ENCODE measurements around the gene ATP6V1C2. TPM values are rescaled to one million over a fixed set of nuclear protein-coding genes. Genes with fewer than 3 reads are reported as not detected.
"Not testable (repeated sequence)": the region's sequence is repeated elsewhere in the genome, so short reads cannot be mapped to it uniquely, and the experiment has no call there.

ATP6V1C2 gene
- total RNA-seq, 1 donor from 2014 or later = not detected

- TF ChIP-seq, protein P1, sequence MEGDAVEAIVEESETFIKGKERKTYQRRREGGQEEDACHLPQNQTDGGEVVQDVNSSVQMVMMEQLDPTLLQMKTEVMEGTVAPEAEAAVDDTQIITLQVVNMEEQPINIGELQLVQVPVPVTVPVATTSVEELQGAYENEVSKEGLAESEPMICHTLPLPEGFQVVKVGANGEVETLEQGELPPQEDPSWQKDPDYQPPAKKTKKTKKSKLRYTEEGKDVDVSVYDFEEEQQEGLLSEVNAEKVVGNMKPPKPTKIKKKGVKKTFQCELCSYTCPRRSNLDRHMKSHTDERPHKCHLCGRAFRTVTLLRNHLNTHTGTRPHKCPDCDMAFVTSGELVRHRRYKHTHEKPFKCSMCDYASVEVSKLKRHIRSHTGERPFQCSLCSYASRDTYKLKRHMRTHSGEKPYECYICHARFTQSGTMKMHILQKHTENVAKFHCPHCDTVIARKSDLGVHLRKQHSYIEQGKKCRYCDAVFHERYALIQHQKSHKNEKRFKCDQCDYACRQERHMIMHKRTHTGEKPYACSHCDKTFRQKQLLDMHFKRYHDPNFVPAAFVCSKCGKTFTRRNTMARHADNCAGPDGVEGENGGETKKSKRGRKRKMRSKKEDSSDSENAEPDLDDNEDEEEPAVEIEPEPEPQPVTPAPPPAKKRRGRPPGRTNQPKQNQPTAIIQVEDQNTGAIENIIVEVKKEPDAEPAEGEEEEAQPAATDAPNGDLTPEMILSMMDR (conservative IDR thresholded peaks at IDR 0.05; ENCODE audit: low read depth, low read length) = peak; percentile 33
- H3K4me3 ChIP-seq (ENCODE audit: low read depth, low read length) = no peak overlapping the region
- DNase-seq (ENCODE audit: low read depth) = no peak
Measured at GRCh38 chr2:10817413-10817812, 96.0 kb downstream of the ATP6V1C2 start.

GRCh38 chr2:10818305-10818704 is 96.9 kb downstream of the ATP6V1C2 start:
- DNase-seq (ENCODE audit: low read depth); H3K4me3 ChIP-seq (ENCODE audit: low read depth, low read length): not testable (repeated sequence)

GRCh38 chr2:10818984-10819383 is 97.6 kb downstream of the ATP6V1C2 start:
- TF ChIP-seq, protein P1 (conservative IDR thresholded peaks at IDR 0.05; ENCODE audit: low read depth, low read length) = no peak
- DNase-seq (ENCODE audit: low read depth) = no peak
- no peak overlapping the region for H3K4me3 ChIP-seq (ENCODE audit: low read depth, low read length)

GRCh38 chr2:10819714-10820314 is 98.4 kb downstream of the ATP6V1C2 start:
- TF ChIP-seq, protein P1 (conservative IDR thresholded peaks at IDR 0.05; ENCODE audit: low read depth, low read length) = no peak
- H3K4me3 ChIP-seq (ENCODE audit: low read depth, low read length) = no peak overlapping the region
- no peak for DNase-seq (ENCODE audit: low read depth)

GRCh38 chr2:10820562-10820961 is 99.1 kb downstream of the ATP6V1C2 start:
- no peak for DNase-seq (ENCODE audit: low read depth)
- H3K4me3 ChIP-seq (ENCODE audit: low read depth, low read length) = no peak overlapping the region

DNA sequence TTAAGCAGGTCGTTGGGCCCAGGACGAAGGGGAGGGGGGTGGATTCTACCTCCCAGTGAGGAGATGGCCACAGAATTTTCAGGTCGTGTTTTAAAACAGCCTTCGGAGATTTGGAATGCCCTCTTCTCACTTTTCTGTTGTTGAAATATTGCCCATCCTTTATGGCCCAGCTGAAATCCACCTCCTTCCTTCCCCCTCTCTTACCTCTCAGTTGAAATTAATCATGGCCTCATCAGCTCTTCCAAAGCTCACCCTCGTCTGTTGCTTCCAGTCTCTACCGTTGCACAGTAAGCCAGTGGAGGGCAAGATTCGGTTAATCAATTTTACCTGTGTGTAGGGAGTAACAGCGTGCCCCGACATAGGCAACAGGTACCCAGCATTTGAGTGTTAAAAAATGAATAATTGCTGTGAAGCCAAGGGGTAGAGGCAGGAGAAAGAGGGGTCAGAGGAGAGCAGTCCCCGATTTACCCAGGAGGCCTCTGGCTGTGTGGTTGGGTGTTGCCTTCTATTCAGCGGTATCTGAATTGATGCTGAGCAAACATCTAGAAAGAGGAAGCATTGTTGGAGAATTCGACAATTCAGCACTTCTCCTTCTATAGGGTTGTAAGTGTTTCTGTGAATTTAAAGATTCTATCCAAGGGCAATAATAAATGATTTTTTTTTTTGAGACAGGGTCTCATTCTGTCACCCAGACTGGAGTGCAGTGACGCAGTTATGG is 99.7 kb downstream of the ATP6V1C2 start:
- TF ChIP-seq, protein P1 (conservative IDR thresholded peaks at IDR 0.05; ENCODE audit: low read depth, low read length) = no peak
- H3K4me3 ChIP-seq (ENCODE audit: low read depth, low read length) = no peak overlapping the region
- DNase-seq (ENCODE audit: low read depth) = no peak

More at GRCh38 chr2:10820562-10820961, 99.1 kb downstream of the ATP6V1C2 start:
- TF ChIP-seq, protein P1 (conservative IDR thresholded peaks at IDR 0.05; ENCODE audit: low read depth, low read length) = no peak

- TF ChIP-seq, protein P1 (conservative IDR thresholded peaks at IDR 0.05; ENCODE audit: low read depth, low read length) = no peak
- H3K4me3 ChIP-seq (ENCODE audit: low read depth, low read length) = no peak overlapping the region
- no peak for DNase-seq (ENCODE audit: low read depth)
Measured at GRCh38 chr2:10824191-10824590, 102.8 kb downstream of the ATP6V1C2 start.
